Measurements from ENCODE around the gene ESPL1. TPM values are rescaled to one million over a fixed set of nuclear protein-coding genes. Genes with fewer than 3 reads are reported as not detected.

The ESPL1 gene
- total and polyA plus RNA-seq, 2 of the 13 experiments (the other 11 are each of a cell fraction or from before 2014, with no cell fraction given) = 5.8 to 11.5 TPM

- no peak overlapping the region for H3K27ac ChIP-seq (ENCODE audit: extremely low read length, insufficient read depth, low read length)
- ATAC-seq (no peak), DNase-seq (ENCODE audit: low spot score) (no peak), FAIRE-seq (no peak)
- no TSS peak for BruUV-seq (replicated peaks)
- no peak overlapping the region for H3K4me2 ChIP-seq (ENCODE audit: low read depth, low read length)
- in situ Hi-C loops (cut with HindIII; ENCODE audit: extremely low pct_ligation_motif_present, low pct_unique_long_range_greater_than_20kb) (no loop called here), intact Hi-C loops (cut with micrococcal nuclease; ENCODE audit: unreplicated experiment) (loop anchor here (5.0 kb wide), 1 partner anchor 43 kb away; no protein-coding TSS in a partner anchor)
- H3K36me3 ChIP-seq (replicated peaks in 1 of 2; ENCODE audit: control insufficient read depth in 1 of 2, insufficient read depth in 2 of 2, low read length in 2 of 2) = peaks cover 0 to 5% of the 10 kb centered on the region in 2 experiments; a peak in 2 of 5 replicates
- POLR2A ChIA-PET = interaction anchor here (1.0 kb wide), 1 partner anchor 13 kb away, joined by 4 read pairs; no protein-coding TSS in a partner anchor
- no peaks in the 10 kb centered on the region for H3K27me3 ChIP-seq (ENCODE audit: control insufficient read depth in 1 of 2, insufficient read depth in 2 of 2, low read length in 2 of 2)
- CTCF ChIA-PET (ENCODE audit: low intra/inter-chr PET ratio, low total read pairs) = no interaction called here
- TF ChIP-seq ZNF180 (CRISPR knock-in tag; IDR thresholded peaks at IDR 0.05; ENCODE audit: borderline replicate concordance, low read depth) = no peak
- H3K79me2 ChIP-seq (ENCODE audit: insufficient read depth, low read length) = peaks cover 13% of the 10 kb centered on the region
- H3K4me3 ChIP-seq (replicated peaks in 1 of 3; ENCODE audit: insufficient read depth in 1 of 3, low read depth in 2 of 3, low read length in 3 of 3) = no peak overlapping the region
- WGBS (ENCODE audit: low lambda C conversion rate) = no CpG with 5 or more reads among the region's 1 CpG
- H3K9me3 ChIP-seq (ENCODE audit: low read length) = no peaks in the 10 kb centered on the region
- peaks cover 30% of the 10 kb centered on the region for H3K4me1 ChIP-seq (ENCODE audit: insufficient read depth, low read length)
- H2AFZ ChIP-seq (ENCODE audit: low read length) = no peak overlapping the region
- H4K20me1 ChIP-seq (ENCODE audit: insufficient read depth, low read length) = no peaks in the 10 kb centered on the region
- no peak overlapping the region for H3K9ac ChIP-seq (ENCODE audit: insufficient read depth, low read depth, low read length)
Observed at GRCh38 chr12:53254816-53255545, 13.1 kb upstream of the ESPL1 start.

DNA sequence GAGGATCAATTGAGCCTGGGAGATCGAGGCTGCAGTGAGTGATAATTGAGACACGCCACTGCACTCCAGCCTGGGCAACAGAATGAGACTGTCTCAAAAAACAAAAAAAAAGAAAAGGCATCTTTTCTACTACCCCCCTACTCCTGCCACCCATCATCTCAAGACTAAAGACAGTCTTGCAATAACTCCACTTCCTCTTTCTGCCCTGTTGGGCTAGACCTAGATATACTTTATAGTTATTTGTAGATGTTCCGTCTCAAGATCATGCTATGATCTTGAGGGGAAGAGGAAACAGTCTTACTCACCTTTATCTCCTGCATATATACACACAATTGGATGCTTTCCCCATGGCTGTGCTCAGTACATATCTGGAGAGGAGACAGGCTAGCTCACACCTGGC is 12.1 kb upstream of the ESPL1 start:
- H3K27me3 ChIP-seq (ENCODE audit: control insufficient read depth in 1 of 2, insufficient read depth in 2 of 2, low read length in 2 of 2) = no peaks in the 10 kb centered on the region
- ChIA-PET POLR2A (interaction anchor here (1.3 kb wide), 1 partner anchor 13 kb away, joined by 3 read pairs; no protein-coding TSS in a partner anchor), CTCF (ENCODE audit: low intra/inter-chr PET ratio, low total read pairs) (no interaction called here)
- H3K27ac ChIP-seq (ENCODE audit: extremely low read length, insufficient read depth, low read length) = no peak overlapping the region
- no peak overlapping the region for H3K9ac ChIP-seq (ENCODE audit: insufficient read depth, low read depth, low read length)
- BruUV-seq (replicated peaks) = no TSS peak
- H2AFZ ChIP-seq (ENCODE audit: low read length) = no peak overlapping the region
- H3K4me3 ChIP-seq (replicated peaks in 1 of 3; ENCODE audit: insufficient read depth in 1 of 3, low read depth in 2 of 3, low read length in 3 of 3) = no peak overlapping the region
- no peak for ATAC-seq
- WGBS (ENCODE audit: low lambda C conversion rate) = 96% methylated on average over 3 of the region's 3 CpGs
- H3K9me3 ChIP-seq (ENCODE audit: low read length) = no peaks in the 10 kb centered on the region
- no peak overlapping the region for H3K4me2 ChIP-seq (ENCODE audit: low read depth, low read length)
- in situ Hi-C loops (cut with HindIII; ENCODE audit: extremely low pct_ligation_motif_present, low pct_unique_long_range_greater_than_20kb) (no loop called here), intact Hi-C loops (cut with micrococcal nuclease; ENCODE audit: unreplicated experiment) (no loop called here)
- no peak for FAIRE-seq
- TF ChIP-seq CREB1 (IDR thresholded peaks at IDR 0.05) (no peak), CREB1 (CRISPR knock-in tag; IDR thresholded peaks at IDR 0.05) (no peak), SNAPC2 (CRISPR knock-in tag; IDR thresholded peaks at IDR 0.05) (no peak)
- no peak for DNase-seq (ENCODE audit: low spot score)
- peaks cover 13% of the 10 kb centered on the region for H3K79me2 ChIP-seq (ENCODE audit: insufficient read depth, low read length)
- peaks cover 0 to 5% of the 10 kb centered on the region in 2 experiments; a peak in 2 of 5 replicates for H3K36me3 ChIP-seq (replicated peaks in 1 of 2; ENCODE audit: control insufficient read depth in 1 of 2, insufficient read depth in 2 of 2, low read length in 2 of 2)
- H4K20me1 ChIP-seq (ENCODE audit: insufficient read depth, low read length) = no peaks in the 10 kb centered on the region
- H3K4me1 ChIP-seq (ENCODE audit: insufficient read depth, low read length) = peaks cover 20% of the 10 kb centered on the region

All from HepG2 (cell line).